ENCODE results near the gene ZBTB12. TPM values are rescaled to one million over a fixed set of nuclear protein-coding genes. Genes with fewer than 3 reads are reported as not detected.

The ZBTB12 gene
- total and polyA plus RNA-seq, 2 of the 13 experiments (the other 11 are each of a cell fraction or from before 2014, with no cell fraction given), result 4.8 to 6.0 TPM

DNA sequence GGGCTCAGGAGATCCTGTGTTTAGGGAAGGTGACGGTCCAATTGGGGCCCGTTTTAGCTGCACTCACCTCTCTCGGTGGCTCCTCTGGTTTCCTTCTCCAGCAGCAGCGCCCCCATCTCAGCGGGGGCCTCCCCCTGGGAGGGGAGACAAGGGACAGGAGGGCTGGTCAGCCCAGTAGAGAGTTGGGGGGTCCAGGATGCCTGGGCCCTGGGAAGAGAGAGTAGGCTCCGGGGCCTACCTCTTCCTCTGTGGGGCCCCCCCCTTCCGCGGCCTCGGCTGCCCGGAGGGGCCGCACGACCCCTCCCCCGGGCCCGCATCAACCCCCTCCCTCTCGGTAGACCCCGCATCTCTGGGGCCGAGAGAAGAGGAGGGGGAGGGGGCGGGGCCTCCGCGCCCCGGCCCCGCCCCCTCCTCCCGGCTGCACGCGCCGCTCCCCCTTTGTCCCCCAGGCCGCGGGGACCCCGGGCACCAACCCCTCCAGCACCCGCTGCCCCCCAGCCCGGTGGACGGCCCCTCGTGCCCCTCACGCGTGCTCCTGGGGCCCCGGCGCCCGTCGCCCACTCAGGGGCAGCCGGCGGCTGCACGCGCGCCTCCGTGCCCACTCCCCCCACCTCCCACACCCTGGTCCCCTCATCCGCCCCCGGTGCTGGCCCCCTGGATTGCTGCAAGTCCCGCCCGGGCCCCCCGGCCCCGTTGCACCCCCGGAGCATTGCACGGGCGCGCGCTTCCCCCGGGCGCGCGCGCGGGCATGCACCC lies 4.9 kb downstream of the ZBTB12 start (continued):
- TF ChIP-seq ETS1 (CRISPR knock-in tag; IDR thresholded peaks at IDR 0.05) (0 out of 2 replicates have a peak, but pooled peaks have one; percentile 29), SNAPC5 (CRISPR knock-in tag; IDR thresholded peaks at IDR 0.05; ENCODE audit: borderline replicate concordance) (no peak), ATRX (CRISPR knock-in tag; IDR thresholded peaks at IDR 0.05; ENCODE audit: borderline replicate concordance) (no peak), TAF1 (CRISPR knock-in tag; IDR thresholded peaks at IDR 0.05) (no peak), ZNF446 (CRISPR knock-in tag; IDR thresholded peaks at IDR 0.05) (no peak), SIX4 (CRISPR knock-in tag; IDR thresholded peaks at IDR 0.05) (no peak), NCOA5 (CRISPR knock-in tag; IDR thresholded peaks at IDR 0.05) (no peak), KDM2A (CRISPR knock-in tag; IDR thresholded peaks at IDR 0.05; ENCODE audit: borderline replicate concordance, low read depth) (no peak), TIGD3 (CRISPR knock-in tag; IDR thresholded peaks at IDR 0.05; ENCODE audit: borderline replicate concordance) (no peak), ZNF773 (CRISPR knock-in tag; IDR thresholded peaks at IDR 0.05; ENCODE audit: borderline replicate concordance) (0 out of 2 replicates have a peak, but pooled peaks have one; percentile 19), HNF4G (IDR thresholded peaks at IDR 0.05; ENCODE audit: borderline replicate concordance, low read depth, low read length) (no peak), HNF4G (CRISPR knock-in tag; IDR thresholded peaks at IDR 0.05; ENCODE audit: borderline replicate concordance, low read depth) (no peak), ZNF431 (CRISPR knock-in tag; IDR thresholded peaks at IDR 0.05; ENCODE audit: borderline replicate concordance, low read depth) (no peak), HNRNPUL1 (IDR thresholded peaks at IDR 0.05; ENCODE audit: low read depth, low read length) (no peak), DR1 (CRISPR knock-in tag; IDR thresholded peaks at IDR 0.05) (no peak), ZBTB3 (CRISPR knock-in tag; IDR thresholded peaks at IDR 0.05; ENCODE audit: borderline replicate concordance, low read depth) (no peak), PPARG (CRISPR knock-in tag; conservative IDR thresholded peaks at IDR 0.05) (no peak), AKAP8 (CRISPR knock-in tag; IDR thresholded peaks at IDR 0.05) (no peak), ZBTB2 (CRISPR knock-in tag; IDR thresholded peaks at IDR 0.05; ENCODE audit: low read depth) (no peak), RBFOX2 (IDR thresholded peaks at IDR 0.05; ENCODE audit: low read depth, low read length) (no peak; the same call in 1 of the 2 replicates), KLF12 (CRISPR knock-in tag; IDR thresholded peaks at IDR 0.05; ENCODE audit: borderline replicate concordance) (no peak), SRY (CRISPR knock-in tag; IDR thresholded peaks at IDR 0.05) (no peak)
- TF ChIP-seq, protein P1, sequence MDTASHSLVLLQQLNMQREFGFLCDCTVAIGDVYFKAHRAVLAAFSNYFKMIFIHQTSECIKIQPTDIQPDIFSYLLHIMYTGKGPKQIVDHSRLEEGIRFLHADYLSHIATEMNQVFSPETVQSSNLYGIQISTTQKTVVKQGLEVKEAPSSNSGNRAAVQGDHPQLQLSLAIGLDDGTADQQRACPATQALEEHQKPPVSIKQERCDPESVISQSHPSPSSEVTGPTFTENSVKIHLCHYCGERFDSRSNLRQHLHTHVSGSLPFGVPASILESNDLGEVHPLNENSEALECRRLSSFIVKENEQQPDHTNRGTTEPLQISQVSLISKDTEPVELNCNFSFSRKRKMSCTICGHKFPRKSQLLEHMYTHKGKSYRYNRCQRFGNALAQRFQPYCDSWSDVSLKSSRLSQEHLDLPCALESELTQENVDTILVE (CRISPR knock-in tag; IDR thresholded peaks at IDR 0.05), result no peak
- TF ChIP-seq, protein P2, sequence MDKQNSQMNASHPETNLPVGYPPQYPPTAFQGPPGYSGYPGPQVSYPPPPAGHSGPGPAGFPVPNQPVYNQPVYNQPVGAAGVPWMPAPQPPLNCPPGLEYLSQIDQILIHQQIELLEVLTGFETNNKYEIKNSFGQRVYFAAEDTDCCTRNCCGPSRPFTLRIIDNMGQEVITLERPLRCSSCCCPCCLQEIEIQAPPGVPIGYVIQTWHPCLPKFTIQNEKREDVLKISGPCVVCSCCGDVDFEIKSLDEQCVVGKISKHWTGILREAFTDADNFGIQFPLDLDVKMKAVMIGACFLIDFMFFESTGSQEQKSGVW (CRISPR knock-in tag; IDR thresholded peaks at IDR 0.05; ENCODE audit: borderline replicate concordance), result no peak

All from HepG2 (cell line).